OCI-LY1 (cell line): ENCODE measurements around the gene RPL37A.

ENCODE experiments used
- H2AFZ ChIP-seq: fragments of 200-600 bp; sonication (generic), shearing (Covaris generic); 2 replicates; pipeline ENCODE4 v1.6.0; 2014; ENCODE audit warnings: antibody characterized with exemption, mild to moderate bottlenecking, low read length
- H3F3A ChIP-seq: fragments of 200-600 bp; sonication (generic), shearing (Covaris generic); 2 replicates; pipeline ENCODE4 v1.6.0; 2014; ENCODE audit warnings: mild to moderate bottlenecking, antibody characterized with exemption, low read length, moderate library complexity; ENCODE audit not compliant: insufficient read depth
- H3K27ac ChIP-seq: fragments of 200-600 bp; sonication (generic); 2 replicates; pipeline ENCODE4 v1.5.1; 2014; ENCODE audit warnings: low read length, mixed run types, mild to moderate bottlenecking, low read depth; ENCODE audit not compliant: poor library complexity, severe bottlenecking
- H3K27me3 ChIP-seq: fragments of 200-600 bp; sonication (generic); 2 replicates; pipeline ENCODE4 v1.6.0; 2014; ENCODE audit warnings: antibody characterized with exemption, mild to moderate bottlenecking, low read length, moderate library complexity; ENCODE audit not compliant: insufficient read depth
- H3K36me3 ChIP-seq: fragments of 200-600 bp; sonication (generic); 2 replicates; pipeline ENCODE4 v1.6.1; 2014; ENCODE audit warnings: mild to moderate bottlenecking, antibody characterized with exemption, low read length, moderate library complexity, mixed read lengths; ENCODE audit not compliant: insufficient read depth
- H3K4me1 ChIP-seq: fragments of 200-600 bp; sonication (generic); 2 replicates; pipeline ENCODE4 v1.5.1; 2014; ENCODE audit warnings: mild to moderate bottlenecking, low read length, moderate library complexity; ENCODE audit not compliant: insufficient read depth, severe bottlenecking
- H3K4me2 ChIP-seq: fragments of 200-600 bp; sonication (generic), shearing (Covaris generic); 2 replicates; pipeline ENCODE4 v1.6.1; 2014; ENCODE audit warnings: low read length
- H3K4me3 ChIP-seq: fragments of 200-600 bp; sonication (generic); 2 replicates; pipeline ENCODE4 v1.5.1; 2014; ENCODE audit warnings: low read length, low read depth, mild to moderate bottlenecking, mixed read lengths; ENCODE audit not compliant: poor library complexity, severe bottlenecking
- H3K79me2 ChIP-seq: fragments of 200-600 bp; shearing (Covaris generic); 2 replicates; pipeline ENCODE4 v1.6.1; 2016; ENCODE audit warnings: mixed run types, low read length, mixed read lengths; ENCODE audit not compliant: insufficient read depth
- H3K9ac ChIP-seq: fragments of 200-600 bp; sonication (generic), shearing (Covaris generic); 2 replicates; pipeline ENCODE4 v1.6.1; 2014; ENCODE audit warnings: mild to moderate bottlenecking, low read length, mixed read lengths
- H3K9me2 ChIP-seq: fragments of 200-600 bp; sonication (generic), shearing (Covaris generic); 2 replicates; pipeline ENCODE4 v1.6.1; 2014; ENCODE audit warnings: low read depth, mild to moderate bottlenecking, low read length, mixed read lengths
- H3K9me3 ChIP-seq: fragments of 200-600 bp; shearing (Covaris generic); 2 replicates; pipeline ENCODE4 v1.6.1; 2014; ENCODE audit warnings: low read length, mixed read lengths
- H4K20me1 ChIP-seq: fragments of 200-600 bp; sonication (generic), shearing (Covaris generic); 2 replicates; pipeline ENCODE4 v1.6.0; 2016; ENCODE audit warnings: mild to moderate bottlenecking, low read length; ENCODE audit not compliant: insufficient read depth
- CTCF ChIP-seq: fragments of 200-600 bp; sonication (generic), shearing (Covaris generic); IDR thresholded peaks from 2 replicates; pipeline ENCODE4 v1.5.1; 2017; ENCODE audit warnings: mild to moderate bottlenecking, antibody characterized with exemption, low read length, moderate library complexity, mixed read lengths
- EZH2 ChIP-seq: fragments of 200-600 bp; sonication (generic), shearing (Covaris generic); IDR thresholded peaks from 2 replicates; pipeline ENCODE4 v1.8.0; 2017; ENCODE audit warnings: borderline replicate concordance, mixed run types, mild to moderate bottlenecking, antibody characterized with exemption, low read length, moderate library complexity, mixed read lengths

RPL37A gene

GRCh38 chr2:216486271-216486670 lies 12.4 kb upstream of the RPL37A start:
- Histone ChIP-seq H3K9me2 (no peaks in the 10 kb centered on the region), H3K4me3 (no peak overlapping the region), H3K36me3 (peaks cover 16% of the 10 kb centered on the region), H3K4me1 (no peaks in the 10 kb centered on the region), H3K27ac (no peak overlapping the region), H3K9me3 (no peaks in the 10 kb centered on the region), H3K4me2 (no peak overlapping the region), H3K27me3 (no peaks in the 10 kb centered on the region), H3K79me2 (no peaks in the 10 kb centered on the region), H3F3A (no peaks in the 10 kb centered on the region), H3K9ac (no peak overlapping the region), H4K20me1 (no peaks in the 10 kb centered on the region), H2AFZ (no peak overlapping the region)
- TF ChIP-seq EZH2 (no peak), CTCF (no peak)

GRCh38 chr2:216486708-216487107 lies 11.9 kb upstream of the RPL37A start:
- no peaks in the 10 kb centered on the region for H3K79me2 ChIP-seq
- no peaks in the 10 kb centered on the region for H3K27me3 ChIP-seq
- no peaks in the 10 kb centered on the region for H3F3A ChIP-seq
- no peaks in the 10 kb centered on the region for H3K9me3 ChIP-seq
- H3K4me1 ChIP-seq = peaks cover 3% of the 10 kb centered on the region
- H3K9ac ChIP-seq = no peak overlapping the region
- no peak overlapping the region for H2AFZ ChIP-seq
- H3K36me3 ChIP-seq = peaks cover 14% of the 10 kb centered on the region
- TF ChIP-seq EZH2 (no peak), CTCF (no peak)
- H3K4me2 ChIP-seq = no peak overlapping the region
- H3K4me3 ChIP-seq = no peak overlapping the region
- H3K9me2 ChIP-seq = no peaks in the 10 kb centered on the region
- H4K20me1 ChIP-seq = no peaks in the 10 kb centered on the region
- no peak overlapping the region for H3K27ac ChIP-seq

GRCh38 chr2:216490061-216490460 lies 8.6 kb upstream of the RPL37A start:
- peaks cover 11% of the 10 kb centered on the region for H3K4me1 ChIP-seq
- H3K9me3 ChIP-seq = no peaks in the 10 kb centered on the region
- no peaks in the 10 kb centered on the region for H4K20me1 ChIP-seq
- TF ChIP-seq EZH2 (no peak), CTCF (no peak)
- H2AFZ ChIP-seq = no peak overlapping the region
- no peaks in the 10 kb centered on the region for H3K79me2 ChIP-seq
- no peak overlapping the region for H3K27ac ChIP-seq
- H3F3A ChIP-seq = no peaks in the 10 kb centered on the region
- no peak overlapping the region for H3K4me2 ChIP-seq
- no peaks in the 10 kb centered on the region for H3K36me3 ChIP-seq
- no peaks in the 10 kb centered on the region for H3K9me2 ChIP-seq
- no peaks in the 10 kb centered on the region for H3K27me3 ChIP-seq
- no peak overlapping the region for H3K4me3 ChIP-seq
- H3K9ac ChIP-seq = no peak overlapping the region
